Vagina (tissue), 2 donors: ENCODE results near the gene CAMSAP2.

Experiments
- CTCF ChIP-seq, 3 experiments: fragments of 450-650 bp in 2 of 3; fragments of 200-600 bp in 1 of 3; sonication (generic) in 1 of 3; IDR thresholded peaks; one replicate each; pipeline ENCODE4 v1.5.1; 2017 to 2019; ENCODE audit warnings: antibody characterized with exemption in 3 of 3, mild to moderate bottlenecking in 2 of 3, moderate library complexity in 2 of 3
- POLR2AphosphoS5 ChIP-seq, 2 donors: sonication (generic); formaldehyde crosslinking; IDR thresholded peaks; one replicate each; pipeline ENCODE4 v1.9.0; 2017; ENCODE audit warnings: antibody characterized with exemption in 2 of 2, mild to moderate bottlenecking in 2 of 2, low read depth in 1 of 2; ENCODE audit not compliant: insufficient read depth in 1 of 2

- TF ChIP-seq CTCF (IDR thresholded peaks at IDR 0.05): no peak
- TF ChIP-seq POLR2AphosphoS5 (IDR thresholded peaks at IDR 0.05; ENCODE audit: insufficient read depth in 1 of 2, low read depth in 1 of 2): no peak
These were observed 162.7 kb downstream of the CAMSAP2 start for GRCh38 chr1:200901350-200901749.
